HG03378 (cell line): ENCODE data around the gene GPR42.
A peak's percentile ranks its signal among the peaks of the same experiment; 100 is the strongest.
"Not testable (repeated sequence)": the region's sequence is repeated elsewhere in the genome, so short reads cannot be mapped to it uniquely, and the experiment has no call there.

Experiments
- ATAC-seq: cut with Tn5 transposase; IDR thresholded peaks from one replicate; pipeline ENCODE4 v1.9.1; 2021; ENCODE audit warnings: mild to moderate bottlenecking, moderate library complexity; ENCODE audit not compliant: unreplicated experiment

Gene GPR42

GRCh38 chr19:35346193-35347052 is 24.4 kb upstream of the GPR42 start:
- ATAC-seq = no peak

- ATAC-seq = peak; percentile 48
Observed at GRCh38 chr19:35347171-35347929, 23.5 kb upstream of the GPR42 start, which contains the start of gene FFAR1. Gene FFAR1, plus strand, starts transcription at chr19:35347902. Its CDS starts 3,650 bp downstream, at chr19:35351552.

- ATAC-seq = no peak
Observed at GRCh38 chr19:35347930-35348298, 23.0 kb upstream of the GPR42 start.

GRCh38 chr19:35348911-35349611 is 21.8 kb upstream of the GPR42 start:
- no peak for ATAC-seq

GRCh38 chr19:35349614-35350521 is 21.0 kb upstream of the GPR42 start:
- ATAC-seq = no peak

GRCh38 chr19:35350591-35350990 is 20.3 kb upstream of the GPR42 start:
- ATAC-seq = no peak

- ATAC-seq = no peak
Observed at GRCh38 chr19:35351411-35352176, 19.3 kb upstream of the GPR42 start.

GRCh38 chr19:35352177-35352447 is 18.8 kb upstream of the GPR42 start:
- ATAC-seq = no peak

- ATAC-seq = peak; percentile 41
Observed at GRCh38 chr19:35352448-35353304, 18.2 kb upstream of the GPR42 start.

GRCh38 chr19:35353635-35354034 is 17.2 kb upstream of the GPR42 start:
- ATAC-seq = no peak

- ATAC-seq = no peak
Observed at GRCh38 chr19:35354898-35355297, 16.0 kb upstream of the GPR42 start.

GRCh38 chr19:35355791-35356460 is 14.9 kb upstream of the GPR42 start:
- no peak for ATAC-seq

GRCh38 chr19:35357867-35358573 is 12.8 kb upstream of the GPR42 start, which contains the start of gene FFAR3:
Gene FFAR3, plus strand, starts transcription at chr19:35358460. Its CDS starts 431 bp downstream, at chr19:35358891.
- no peak for ATAC-seq

GRCh38 chr19:35358834-35359233 is 12.0 kb upstream of the GPR42 start:
- ATAC-seq = not testable (repeated sequence)

GRCh38 chr19:35359395-35359794 is 11.5 kb upstream of the GPR42 start:
- not testable (repeated sequence) for ATAC-seq

- not testable (repeated sequence) for ATAC-seq
Observed at GRCh38 chr19:35360081-35360480, 10.8 kb upstream of the GPR42 start.

- ATAC-seq = no peak
Observed at GRCh38 chr19:35360880-35361420, 9.9 kb upstream of the GPR42 start.
